Measurements from ENCODE around the gene SORL1-AS1.

SORL1-AS1 gene

DNA sequence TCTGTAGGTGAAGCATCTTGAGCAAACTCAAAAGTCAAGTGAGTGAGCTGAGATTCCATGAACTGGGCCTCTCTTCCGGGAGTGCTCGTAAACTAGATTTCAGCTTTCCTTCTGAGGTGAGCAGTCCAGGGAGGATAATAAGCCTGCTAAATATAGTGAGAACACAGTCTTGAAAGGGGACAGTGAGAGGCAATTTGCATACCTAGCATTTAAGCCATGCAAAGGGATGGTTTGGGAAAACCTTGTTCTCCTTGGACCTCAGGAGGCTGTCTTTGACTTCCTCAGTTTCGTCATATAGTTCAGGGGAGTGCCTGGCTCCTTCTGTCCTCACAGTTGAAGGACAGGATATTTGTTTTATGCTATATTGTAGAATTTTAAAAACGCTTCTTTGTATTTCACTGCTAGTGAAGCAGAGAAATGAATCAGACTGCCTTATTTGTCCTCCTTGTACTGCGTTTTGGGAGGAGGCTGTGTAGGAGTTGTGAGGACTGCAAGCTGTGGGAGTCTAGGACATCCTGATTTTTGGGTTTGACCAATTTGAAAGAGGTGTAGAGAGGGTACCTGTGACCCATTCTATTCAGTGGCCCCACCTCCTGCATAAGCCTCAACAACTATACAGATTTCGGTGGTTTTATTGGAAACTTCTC is 11.0 kb upstream of the SORL1-AS1 start:
- ATAC-seq (no peak), DNase-seq (ENCODE audit: low spot score in 2 of 2) (no peak)
- peaks cover 0 to 4% of the 10 kb centered on the region in 2 donors for H3K36me3 Mint-ChIP-seq
- H3K27ac Mint-ChIP-seq: peak overlapping the region; percentile 97 to 98
- H3K9me3 Mint-ChIP-seq: no peaks in the 10 kb centered on the region

DNA sequence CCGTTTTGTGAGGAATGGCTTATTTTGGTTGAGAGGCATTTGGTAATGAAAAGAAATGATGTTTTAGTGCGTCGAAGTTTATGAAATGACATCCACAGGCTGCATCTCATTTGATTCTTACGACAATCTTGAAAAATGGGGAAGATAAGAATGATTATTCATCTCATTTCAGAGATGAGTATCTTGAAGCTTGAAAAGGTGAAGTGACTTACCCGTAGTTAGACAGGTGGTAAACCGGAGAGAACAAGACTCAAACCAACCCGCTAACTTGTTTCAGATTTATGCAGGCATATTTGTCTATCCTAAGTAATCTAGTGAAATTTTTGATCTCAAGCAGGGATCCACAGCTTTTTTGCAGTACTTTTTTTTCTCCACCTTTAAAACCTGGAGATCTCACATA is 9.1 kb upstream of the SORL1-AS1 start:
- DNase-seq (ENCODE audit: low spot score in 2 of 2): no peak
- H3K27ac Mint-ChIP-seq: peak overlapping the region; percentile 96 to 97
- peaks cover 6 to 11% of the 10 kb centered on the region in 2 donors for H3K36me3 Mint-ChIP-seq
- H3K9me3 Mint-ChIP-seq: no peaks in the 10 kb centered on the region
- ATAC-seq: no peak

DNA sequence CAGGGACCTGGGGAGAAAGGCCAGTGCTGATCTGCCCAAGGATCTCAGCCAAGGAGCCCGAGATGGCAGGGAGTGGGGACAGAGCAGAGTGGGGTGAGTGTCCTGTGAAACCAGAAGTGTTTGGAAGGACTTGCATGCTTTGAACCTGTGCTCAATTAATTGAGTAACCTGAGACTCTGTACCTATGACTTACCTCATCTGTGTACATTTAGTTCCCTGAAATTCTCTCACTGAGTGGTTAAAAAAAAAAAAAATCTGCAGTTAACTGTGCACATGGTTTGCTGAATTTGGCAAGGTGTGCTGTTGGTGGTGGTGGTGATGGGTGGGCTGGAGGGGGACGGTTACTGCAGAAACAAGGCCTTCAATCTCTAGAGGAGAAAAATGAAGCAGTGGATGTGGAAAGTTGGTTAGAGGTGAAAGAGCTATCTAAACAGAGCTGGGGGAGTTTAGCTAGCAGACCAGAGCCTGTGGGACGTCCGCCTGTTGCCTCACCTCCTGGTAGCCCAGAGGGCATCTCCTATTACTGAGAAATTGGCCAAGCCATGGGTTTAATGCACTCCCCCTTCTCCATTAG is 8.3 kb upstream of the SORL1-AS1 start:
- Mint-ChIP-seq H3K9me3 (no peaks in the 10 kb centered on the region), H3K36me3 (peaks cover 8 to 15% of the 10 kb centered on the region in 2 donors), H3K27ac (peak overlapping the region; percentile 96 to 97)
- ATAC-seq: no peak
- no peak for DNase-seq (ENCODE audit: low spot score in 2 of 2)

DNA sequence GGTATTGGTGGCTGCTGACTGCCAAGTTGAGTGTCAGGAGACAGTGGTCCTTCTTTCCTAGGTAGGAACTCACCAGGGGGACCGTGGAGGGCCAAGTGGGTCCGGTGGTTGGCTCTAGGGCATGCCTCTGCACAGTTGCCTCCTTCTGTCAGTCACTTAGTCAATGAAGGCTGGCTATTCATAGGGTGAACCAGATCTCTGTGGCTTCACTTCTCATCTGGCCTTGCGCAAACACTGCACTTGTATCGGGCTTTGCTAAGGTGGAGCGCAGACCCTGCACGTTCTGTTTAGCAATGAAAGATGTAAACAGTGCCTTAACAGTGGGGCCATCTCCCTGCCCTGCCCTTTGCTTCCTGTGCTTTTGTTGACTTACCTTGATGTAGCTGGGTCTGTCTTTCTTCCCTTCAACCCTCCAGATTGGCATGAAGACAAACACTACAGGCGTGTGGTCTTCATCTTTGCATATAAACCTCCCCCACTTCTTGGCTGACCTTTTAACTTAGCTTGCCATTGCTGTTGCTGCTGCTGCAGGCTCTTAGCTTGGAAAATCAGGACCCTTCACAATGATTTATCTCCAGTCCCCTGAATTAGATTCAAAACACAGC is 6.7 kb upstream of the SORL1-AS1 start:
- ATAC-seq (no peak), DNase-seq (ENCODE audit: low spot score in 2 of 2) (no peak)
- H3K36me3 Mint-ChIP-seq: peaks cover 8 to 24% of the 10 kb centered on the region in 2 donors
- H3K27ac Mint-ChIP-seq: peak overlapping the region; percentile 88 to 97
- no peaks in the 10 kb centered on the region for H3K9me3 Mint-ChIP-seq

DNA sequence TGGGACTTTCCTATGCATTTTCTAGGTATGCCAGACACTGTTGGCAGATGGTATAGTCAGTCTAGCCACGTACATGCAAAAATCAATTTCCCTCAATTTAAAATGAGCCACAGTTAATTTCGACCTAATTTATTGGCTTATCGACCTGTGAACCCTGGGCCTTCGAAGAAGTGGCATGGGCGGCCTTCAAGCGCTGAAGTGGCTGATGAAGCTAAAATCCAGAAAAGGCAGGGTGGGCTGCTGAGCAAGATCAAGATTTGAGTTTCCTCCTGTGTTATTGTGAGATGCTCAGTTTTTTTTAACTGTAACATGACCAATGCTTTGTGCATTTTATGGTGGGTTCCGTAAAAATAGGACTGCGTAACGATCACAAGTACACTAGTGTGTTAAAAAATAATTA is 5.8 kb upstream of the SORL1-AS1 start:
- H3K36me3 Mint-ChIP-seq: peaks cover 17 to 33% of the 10 kb centered on the region in 2 donors
- DNase-seq (ENCODE audit: low spot score in 2 of 2): no peak
- no peak for ATAC-seq
- H3K9me3 Mint-ChIP-seq: no peaks in the 10 kb centered on the region
- H3K27ac Mint-ChIP-seq: peak overlapping the region in 1 of 2 donors; percentile 97

DNA sequence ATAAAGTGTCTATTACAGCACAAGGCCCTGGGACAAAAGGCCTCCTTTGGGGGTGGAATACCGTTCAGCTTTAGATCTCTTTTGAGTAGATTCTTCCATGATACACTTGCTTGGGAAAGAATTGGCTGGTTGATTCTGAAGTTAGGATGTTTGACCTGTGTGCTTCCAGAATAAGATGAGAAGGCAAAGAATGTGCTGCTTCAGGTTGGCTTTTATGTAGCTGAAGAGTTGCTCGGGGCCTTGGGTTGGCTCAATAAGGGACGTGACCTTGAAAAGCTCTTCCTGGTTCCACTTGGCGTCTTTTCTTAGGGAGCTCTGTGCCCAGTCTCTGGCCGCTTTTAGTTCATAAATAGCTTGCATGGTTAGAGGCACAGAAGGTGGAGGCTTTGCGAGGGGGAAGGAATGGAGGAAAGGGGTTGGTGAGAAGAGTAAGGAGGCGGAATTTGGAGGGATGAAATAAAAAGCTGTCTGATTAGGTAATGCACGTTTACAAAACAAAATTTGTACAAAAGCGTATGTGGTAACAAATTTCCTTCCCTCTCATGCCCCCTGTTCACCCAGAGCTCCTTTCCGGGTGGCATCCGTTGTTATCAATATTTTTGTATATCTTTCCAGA is 4.2 kb upstream of the SORL1-AS1 start:
- DNase-seq (ENCODE audit: low spot score in 2 of 2) (no peak), ATAC-seq (no peak)
- peak overlapping the region; percentile 48 to 96 for H3K27ac Mint-ChIP-seq
- no peaks in the 10 kb centered on the region for H3K9me3 Mint-ChIP-seq
- peaks cover 26 to 44% of the 10 kb centered on the region in 2 donors for H3K36me3 Mint-ChIP-seq

DNA sequence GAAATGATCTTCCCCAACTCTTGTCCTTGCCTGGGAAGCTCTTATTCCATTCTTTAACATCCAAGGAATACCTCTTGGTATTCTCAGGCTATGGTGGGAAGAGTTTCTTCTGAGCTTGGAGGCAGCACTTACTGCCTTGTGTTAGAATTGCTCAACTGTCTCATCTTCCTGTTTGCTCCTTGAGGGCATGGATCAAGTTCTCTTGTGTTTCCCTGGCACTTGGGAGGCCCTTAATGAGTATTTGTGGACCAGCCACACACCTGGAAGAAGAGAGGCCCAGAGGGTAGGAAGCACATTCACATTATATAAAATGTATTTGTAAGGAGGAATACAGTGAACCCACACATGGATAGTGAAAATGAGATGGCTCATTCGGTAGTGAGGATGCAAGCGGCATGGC is 3.4 kb upstream of the SORL1-AS1 start:
- ATAC-seq (no peak), DNase-seq (ENCODE audit: low spot score in 2 of 2) (no peak)
- peaks cover 31 to 44% of the 10 kb centered on the region in 2 donors for H3K36me3 Mint-ChIP-seq
- peak overlapping the region; percentile 93 to 96 for H3K27ac Mint-ChIP-seq
- H3K9me3 Mint-ChIP-seq: no peaks in the 10 kb centered on the region

DNA sequence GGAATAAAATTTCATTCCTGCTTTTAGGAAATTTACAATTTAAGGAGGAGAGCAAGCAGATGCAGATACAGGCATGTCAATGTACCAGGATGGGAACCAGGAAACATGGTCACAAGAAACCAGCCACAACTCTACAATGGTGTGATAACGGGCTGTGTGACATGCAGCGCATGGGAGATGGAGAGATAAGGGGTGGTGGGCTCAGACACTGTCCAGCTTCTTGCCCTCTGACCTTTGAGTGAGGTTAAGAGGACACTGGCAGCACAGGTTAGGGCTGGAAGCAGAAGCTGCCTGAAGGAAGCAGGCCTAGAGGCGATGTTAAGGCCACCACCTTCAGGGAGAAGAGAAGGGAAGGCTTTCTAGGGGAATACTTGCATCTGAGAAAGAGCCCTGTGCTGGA is 2.3 kb upstream of the SORL1-AS1 start:
- Mint-ChIP-seq H3K36me3 (peaks cover 35 to 44% of the 10 kb centered on the region in 2 donors), H3K9me3 (no peaks in the 10 kb centered on the region), H3K27ac (peak overlapping the region; percentile 6 to 96)
- DNase-seq (ENCODE audit: low spot score in 2 of 2) (no peak), ATAC-seq (no peak)

DNA sequence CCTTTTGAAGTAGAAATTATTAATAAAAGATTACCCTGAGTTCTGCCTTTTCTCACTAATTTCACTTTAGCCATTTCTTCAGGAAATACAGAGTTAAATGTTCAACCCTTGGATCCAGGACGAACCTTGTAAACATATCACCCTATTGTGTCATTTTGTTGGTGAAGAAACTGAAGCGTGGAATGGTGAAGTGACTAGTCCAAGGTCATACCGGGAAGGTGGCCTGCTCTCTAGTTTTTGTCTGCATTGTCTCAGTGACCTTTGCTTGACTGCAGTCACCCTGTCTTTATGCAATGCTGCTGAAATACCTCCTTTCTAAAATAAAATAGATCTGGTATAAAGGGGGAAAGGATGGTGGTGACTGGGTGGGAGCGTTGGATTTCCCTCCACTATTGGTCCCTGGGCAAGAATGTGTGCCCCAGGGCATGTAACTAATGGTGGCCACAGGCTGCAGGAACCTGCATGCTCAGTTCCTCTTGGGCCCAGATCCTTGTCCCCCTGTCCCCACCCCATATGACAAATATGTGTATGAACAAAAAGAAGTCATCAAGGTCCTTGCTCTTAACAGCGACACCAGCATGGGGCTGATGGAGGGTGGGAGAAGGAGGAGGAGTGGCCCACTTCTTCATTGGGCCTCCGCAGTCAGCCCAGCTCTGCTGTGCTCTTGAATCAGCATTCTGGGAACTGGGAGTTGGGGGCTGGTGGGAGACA is 977 bp upstream of the SORL1-AS1 start:
- ATAC-seq (peak in 1 of 2 donors; percentile 7), DNase-seq (ENCODE audit: low spot score in 2 of 2) (no peak)
- peaks cover 32 to 44% of the 10 kb centered on the region in 2 donors for H3K36me3 Mint-ChIP-seq
- no peaks in the 10 kb centered on the region for H3K9me3 Mint-ChIP-seq
- H3K27ac Mint-ChIP-seq: peak overlapping the region; percentile 92 to 96

DNA sequence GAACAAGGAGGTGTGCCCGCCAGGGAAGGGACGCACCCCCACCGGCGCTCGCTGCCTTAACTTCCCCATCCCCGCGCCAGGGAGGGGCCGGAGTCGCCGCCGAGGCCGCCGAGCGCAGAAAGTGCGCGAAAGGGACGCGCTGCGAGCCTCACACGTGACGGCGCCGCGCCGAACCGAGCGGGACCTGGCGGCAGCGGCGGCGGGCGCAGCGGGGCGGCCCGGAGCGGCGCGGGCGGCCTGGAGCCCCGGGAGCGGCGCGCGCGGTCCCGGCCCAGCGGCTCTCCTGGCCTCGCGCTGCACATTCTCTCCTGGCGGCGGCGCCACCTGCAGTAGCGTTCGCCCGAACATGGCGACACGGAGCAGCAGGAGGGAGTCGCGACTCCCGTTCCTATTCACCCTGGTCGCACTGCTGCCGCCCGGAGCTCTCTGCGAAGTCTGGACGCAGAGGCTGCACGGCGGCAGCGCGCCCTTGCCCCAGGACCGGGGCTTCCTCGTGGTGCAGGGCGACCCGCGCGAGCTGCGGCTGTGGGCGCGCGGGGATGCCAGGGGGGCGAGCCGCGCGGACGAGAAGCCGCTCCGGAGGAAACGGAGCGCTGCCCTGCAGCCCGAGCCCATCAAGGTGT is 670 bp downstream of the SORL1-AS1 start, which contains the start of gene SORL1:
SORL1 (plus strand) TSS at position 329 of the 623 bp plus-strand sequence; CDS start at position 347, 18 bp downstream.
- DNase-seq (ENCODE audit: low spot score in 2 of 2) (peak in 1 of 2 donors; percentile 77), ATAC-seq (peak; percentile 49 to 79)
- no peaks in the 10 kb centered on the region for H3K9me3 Mint-ChIP-seq
- peak within 1 kb of the TSS; percentile 92 to 96 for H3K27ac Mint-ChIP-seq
- H3K36me3 Mint-ChIP-seq: peaks cover 32 to 36% of the 10 kb centered on the region in 2 donors

DNA sequence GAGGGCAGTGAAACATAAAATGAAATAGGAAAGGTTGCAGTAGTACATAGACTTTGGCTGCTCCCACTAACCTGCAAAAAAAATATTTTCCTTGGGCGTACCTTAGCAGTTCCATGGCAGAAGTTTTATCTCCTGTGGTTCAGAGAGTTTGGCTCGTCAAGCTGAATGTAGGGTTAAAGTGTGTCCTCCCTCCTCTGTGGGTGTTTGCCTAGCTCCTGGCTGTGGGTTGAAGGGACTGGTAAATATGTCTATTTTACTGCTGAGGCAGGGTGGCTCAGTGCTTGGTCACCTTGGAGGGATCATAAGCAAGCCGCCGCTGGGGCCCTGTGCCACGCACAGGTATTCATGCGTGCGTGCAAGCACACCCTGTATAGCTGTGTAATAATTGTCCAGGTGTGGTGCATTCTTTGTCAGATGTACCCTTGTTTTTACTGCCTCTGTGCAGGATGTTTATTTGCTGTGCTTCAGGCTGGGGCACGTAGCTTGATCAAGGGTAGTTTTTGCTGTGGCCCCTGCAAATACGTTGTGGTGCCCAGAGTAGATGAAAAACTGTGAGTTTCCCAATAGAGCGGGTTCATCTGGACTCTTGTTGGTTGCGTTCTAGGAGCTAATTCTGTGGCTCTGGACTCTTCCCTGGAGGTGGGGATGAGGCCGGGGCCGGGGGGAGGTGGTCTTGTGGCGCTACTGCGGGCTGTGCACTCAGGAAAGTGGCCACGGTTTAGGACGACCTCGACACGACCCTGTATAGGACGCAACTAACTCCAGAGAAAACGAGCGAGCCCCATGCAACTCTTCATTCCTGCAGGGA is 1.4 kb downstream of the SORL1-AS1 start:
- Mint-ChIP-seq H3K36me3 (peaks cover 28 to 32% of the 10 kb centered on the region in 2 donors), H3K9me3 (no peaks in the 10 kb centered on the region), H3K27ac (peak overlapping the region; percentile 5 to 75)
- no peak for DNase-seq (ENCODE audit: low spot score in 2 of 2)
- ATAC-seq: peak; percentile 26 to 34

DNA sequence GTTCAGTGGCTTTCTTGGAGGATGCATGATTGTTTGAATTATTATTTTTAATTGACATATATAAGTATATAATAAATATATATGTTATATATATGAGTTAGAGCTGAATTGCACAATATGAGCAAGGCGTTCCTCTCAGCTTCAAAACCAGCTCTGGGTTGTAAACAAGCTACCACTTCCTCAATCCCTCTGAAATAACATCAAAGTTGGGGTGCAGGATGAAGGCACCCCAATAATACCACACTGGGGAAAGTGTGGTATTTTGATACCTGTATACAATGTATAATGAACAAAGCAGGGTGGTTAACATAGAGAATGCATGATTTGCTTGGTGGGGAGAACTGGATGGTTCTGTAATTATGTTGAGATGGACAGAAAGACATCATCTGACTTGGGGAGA is 2.4 kb downstream of the SORL1-AS1 start:
- Mint-ChIP-seq H3K9me3 (no peaks in the 10 kb centered on the region), H3K27ac (peak overlapping the region; percentile 5 to 75), H3K36me3 (peaks cover 35% of the 10 kb centered on the region in 2 donors)
- ATAC-seq: no peak
- DNase-seq (ENCODE audit: low spot score in 2 of 2): no peak

DNA sequence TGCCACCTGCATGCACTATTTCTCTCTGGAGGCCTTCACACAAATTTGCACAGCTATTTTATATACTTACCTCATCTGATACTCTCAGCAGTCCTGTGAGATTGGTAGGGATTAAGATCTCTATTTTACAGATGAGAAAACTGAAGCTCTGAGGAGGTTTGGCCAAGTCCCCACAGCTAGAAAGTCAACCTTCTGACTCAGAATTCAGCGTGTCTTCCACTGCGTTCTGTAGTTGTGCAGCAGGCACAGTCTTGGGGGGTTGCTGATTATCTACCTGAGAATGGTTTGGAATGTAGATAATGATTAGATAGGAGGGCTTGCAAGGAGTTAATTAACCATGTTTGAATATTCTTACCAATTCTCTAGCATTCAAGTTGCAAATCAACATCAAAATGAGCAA is 3.1 kb downstream of the SORL1-AS1 start:
- DNase-seq (ENCODE audit: low spot score in 2 of 2) (no peak), ATAC-seq (peak in 1 of 2 donors; percentile 12)
- peaks cover 32 to 39% of the 10 kb centered on the region in 2 donors for H3K36me3 Mint-ChIP-seq
- peak overlapping the region; percentile 54 to 75 for H3K27ac Mint-ChIP-seq
- no peaks in the 10 kb centered on the region for H3K9me3 Mint-ChIP-seq

DNA sequence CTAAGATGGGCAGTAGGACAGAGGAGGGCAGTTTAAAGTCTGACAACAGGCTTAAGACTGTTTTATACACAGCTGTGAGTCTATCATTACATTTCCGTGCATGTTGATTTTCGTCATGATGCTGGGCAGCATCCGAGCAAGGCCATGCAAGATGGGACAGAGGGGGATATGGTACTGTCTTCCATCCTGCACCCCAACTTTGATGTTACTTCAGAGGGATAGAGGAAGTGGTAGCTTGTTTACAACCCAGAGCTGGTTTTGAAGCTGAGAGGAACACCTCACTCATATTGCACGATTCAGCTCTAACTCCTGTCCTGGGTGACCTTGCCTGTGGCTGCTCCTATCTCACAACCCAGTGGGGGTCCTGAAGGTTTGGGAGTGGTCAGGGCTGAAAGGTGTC is 3.6 kb downstream of the SORL1-AS1 start:
- H3K36me3 Mint-ChIP-seq: peaks cover 33 to 40% of the 10 kb centered on the region in 2 donors
- DNase-seq (ENCODE audit: low spot score in 2 of 2): no peak
- ATAC-seq: peak in 1 of 2 donors; percentile 2
- no peaks in the 10 kb centered on the region for H3K9me3 Mint-ChIP-seq
- H3K27ac Mint-ChIP-seq: peak overlapping the region; percentile 75 to 91

DNA sequence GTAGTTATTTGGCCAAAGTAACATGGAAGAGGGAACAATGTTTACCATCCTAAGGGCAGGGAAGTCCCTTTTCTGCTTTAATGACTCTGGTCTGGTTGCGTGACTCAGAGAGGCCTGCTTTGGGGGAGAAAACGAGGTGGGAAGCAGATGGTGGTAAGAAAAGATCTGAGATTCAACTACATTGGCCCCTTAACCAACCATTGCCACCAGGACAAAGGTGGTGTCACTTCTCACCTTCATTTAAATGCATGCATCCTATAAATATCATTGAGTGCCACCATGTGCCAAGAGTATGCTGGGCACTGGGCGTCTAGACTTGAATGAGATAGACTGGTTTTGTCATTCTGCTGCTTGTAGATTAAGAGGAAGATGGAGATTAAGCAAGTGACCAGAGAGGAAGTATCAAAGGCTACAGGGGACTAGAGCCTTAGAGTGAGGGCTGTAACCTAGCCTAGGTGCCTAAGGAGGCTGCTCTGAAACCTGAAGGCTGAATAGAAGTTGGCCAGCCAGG is 4.3 kb downstream of the SORL1-AS1 start:
- Mint-ChIP-seq H3K36me3 (peaks cover 28 to 41% of the 10 kb centered on the region in 2 donors), H3K27ac (peak overlapping the region; percentile 75 to 91), H3K9me3 (no peaks in the 10 kb centered on the region)
- DNase-seq (ENCODE audit: low spot score in 2 of 2): no peak
- ATAC-seq: peak in 1 of 2 donors; percentile 2

Measured in activated naive CD4-positive, alpha-beta T cell treated with anti-CD3 and anti-CD28 coated beads, Interleukin-2, amount 50 U/mL, for 72 hours (primary cell).